Natural killer cell (primary cell): ENCODE measurements around the gene NME9. TPM values are rescaled to one million over a fixed set of nuclear protein-coding genes. Genes with fewer than 3 reads are reported as not detected.
A peak's percentile ranks its signal among the peaks of the same experiment; 100 is the strongest.

ENCODE experiments used
- ATAC-seq, 3 donors: fragments of 150-1000 bp in 2 of 3; fragments of 200-7000 bp in 1 of 3; cut with Tn5 transposase; 1 replicate in 1 of 3; 2 replicates in 2 of 3; pipeline ENCODE4 v1.10.0; 2021; ENCODE audit warnings: mild to moderate bottlenecking in 2 of 3, moderate library complexity in 2 of 3
- DNase-seq, 2 donors: peaks; one replicate each; pipeline versions ENCODE4 v3.0.0 to v3.0.0-alpha.2; 2013 to 2021; ENCODE audit warnings: mixed read lengths in 1 of 2
- H3K27ac ChIP-seq: one replicate; pipeline ENCODE4 v1.5.1; 2013; ENCODE audit warnings: mild to moderate bottlenecking, low read length
- H3K27me3 ChIP-seq: one replicate; pipeline ENCODE4 v1.6.1; 2013; ENCODE audit warnings: low read length; ENCODE audit not compliant: control insufficient read depth, insufficient read depth
- H3K36me3 ChIP-seq: one replicate; pipeline ENCODE4 v1.6.1; 2013; ENCODE audit warnings: low read length; ENCODE audit not compliant: control insufficient read depth, insufficient read depth
- H3K4me1 ChIP-seq: one replicate; pipeline ENCODE4 v1.6.1; 2013; ENCODE audit warnings: low read length; ENCODE audit not compliant: control insufficient read depth, insufficient read depth
- H3K4me3 ChIP-seq: one replicate; pipeline ENCODE4 v1.5.1; 2013; ENCODE audit warnings: low read length
- H3K9me3 ChIP-seq: one replicate; pipeline ENCODE4 v1.6.1; 2013; ENCODE audit warnings: low read length; ENCODE audit not compliant: control insufficient read depth, insufficient read depth
- H3K27ac Mint-ChIP-seq, 2 donors: one replicate each; pipeline ENCODE4 v1.8.0; 2022; ENCODE audit warnings: mild to moderate bottlenecking in 2 of 2, mixed read lengths in 2 of 2, moderate library complexity in 1 of 2
- H3K27me3 Mint-ChIP-seq, 2 donors: one replicate each; pipeline ENCODE4 v1.8.0; 2022; ENCODE audit warnings: low read depth in 2 of 2, mixed read lengths in 2 of 2
- H3K36me3 Mint-ChIP-seq: one replicate; pipeline ENCODE4 v1.8.0; 2022; ENCODE audit warnings: mixed read lengths
- H3K4me1 Mint-ChIP-seq, 2 donors: one replicate each; pipeline ENCODE4 v1.8.0; 2022; ENCODE audit warnings: mixed read lengths in 2 of 2
- H3K4me3 Mint-ChIP-seq: one replicate; pipeline ENCODE4 v1.8.0; 2022; ENCODE audit warnings: mild to moderate bottlenecking, moderate library complexity, mixed read lengths
- H3K9me3 Mint-ChIP-seq, 2 donors: one replicate each; pipeline ENCODE4 v1.8.0; 2022; ENCODE audit warnings: mixed read lengths in 2 of 2
- CTCF ChIP-seq: fragments of 200-600 bp; IDR thresholded peaks from one replicate; pipeline ENCODE4 v1.8.0; 2022; ENCODE audit warnings: antibody characterized with exemption
- WGBS: methylation state at CpG from one replicate; pipeline ENCODE4 v1.1.7; 2013; ENCODE audit warnings: missing lambda C conversion rate; ENCODE audit not compliant: insufficient coverage; 5-methylcytosine and 5-hydroxymethylcytosine counted together
- intact Hi-C: fragments of 100-400 bp; cut with micrococcal nuclease; formaldehyde crosslinking; loops from one replicate; pipeline ENCODE4 v1.14.2; 2022
- total RNA-seq, 4 donors: library from RNA; stranded (reverse); fragments of 120-200 nt in 1 of 4; gene quantifications; one replicate each; pipeline versions ENCODE4 v1.2.3 to v1.2.4, GENCODE V29; 2013 to 2022

The NME9 gene
- total RNA-seq, 3 donors from 2014 or later (not counting 1 experiment from before 2014, with no cell fraction given), result not detected

- peaks cover 5% of the 10 kb centered on the region for H3K4me1 ChIP-seq
- Mint-ChIP-seq H3K36me3 (no peaks in the 10 kb centered on the region), H3K4me1 (peaks cover 0 to 4% of the 10 kb centered on the region in 2 donors), H3K27ac (peak overlapping the region in 1 of 2 donors; percentile 56), H3K9me3 (no peaks in the 10 kb centered on the region), H3K4me3 (no peak overlapping the region), H3K27me3 (peaks cover 16 to 19% of the 10 kb centered on the region in 2 donors)
- no peak overlapping the region for H3K27ac ChIP-seq
- WGBS, result 64% methylated on average over 9 of the region's 9 CpGs
- no peaks in the 10 kb centered on the region for H3K36me3 ChIP-seq
- H3K4me3 ChIP-seq, result no peak overlapping the region
- DNase-seq (peak in 1 of 2 donors; percentile 11), ATAC-seq (peak in 1 of 3 donors; percentile 32)
- TF ChIP-seq CTCF, result no peak
- intact Hi-C loops, result no loop called here
- no peaks in the 10 kb centered on the region for H3K9me3 ChIP-seq
- H3K27me3 ChIP-seq, result no peaks in the 10 kb centered on the region
Observed at GRCh38 chr3:138371070-138371965, 41.7 kb upstream of the NME9 start.

- Mint-ChIP-seq H3K4me3 (no peak overlapping the region), H3K36me3 (no peaks in the 10 kb centered on the region), H3K27ac (no peak overlapping the region), H3K27me3 (peaks cover 19% of the 10 kb centered on the region in 2 donors), H3K4me1 (peaks cover 0 to 4% of the 10 kb centered on the region in 2 donors), H3K9me3 (no peaks in the 10 kb centered on the region)
- Histone ChIP-seq H3K27ac (no peak overlapping the region), H3K9me3 (no peaks in the 10 kb centered on the region), H3K27me3 (no peaks in the 10 kb centered on the region), H3K4me3 (no peak overlapping the region), H3K36me3 (no peaks in the 10 kb centered on the region), H3K4me1 (peaks cover 5% of the 10 kb centered on the region)
- WGBS, result 79% methylated on average over 8 of the region's 8 CpGs
- no peak for DNase-seq
- no peak for ATAC-seq
- intact Hi-C loops, result no loop called here
- no peak for TF ChIP-seq CTCF
Observed at GRCh38 chr3:138370321-138370720, 40.7 kb upstream of the NME9 start.

- H3K27me3 Mint-ChIP-seq, result peaks cover 19 to 20% of the 10 kb centered on the region in 2 donors
- no peak for TF ChIP-seq CTCF
- H3K4me1 ChIP-seq, result peaks cover 5% of the 10 kb centered on the region
- WGBS, result 66% methylated on average over 7 of the region's 8 CpGs
- H3K9me3 ChIP-seq, result no peaks in the 10 kb centered on the region
- no peak for ATAC-seq
- no peak overlapping the region for H3K27ac Mint-ChIP-seq
- no peak overlapping the region for H3K27ac ChIP-seq
- H3K9me3 Mint-ChIP-seq, result no peaks in the 10 kb centered on the region
- H3K4me3 ChIP-seq, result no peak overlapping the region
- H3K36me3 Mint-ChIP-seq, result no peaks in the 10 kb centered on the region
- intact Hi-C loops, result no loop called here
- DNase-seq, result no peak
- H3K4me1 Mint-ChIP-seq, result peaks cover 0 to 4% of the 10 kb centered on the region in 2 donors
- no peaks in the 10 kb centered on the region for H3K36me3 ChIP-seq
- no peaks in the 10 kb centered on the region for H3K27me3 ChIP-seq
- no peak overlapping the region for H3K4me3 Mint-ChIP-seq
Observed at GRCh38 chr3:138369151-138369900, 39.7 kb upstream of the NME9 start.
